Neural cell (in vitro differentiated cells): Measurements from ENCODE around the gene UCKL1. TPM values are rescaled to one million over a fixed set of nuclear protein-coding genes. Genes with fewer than 3 reads are reported as not detected.

Source experiments
- H2AFZ ChIP-seq: fragments of 200-600, 300-800 bp; sonication (generic), shearing (Covaris generic); 2 replicates; pipeline ENCODE4 v1.6.0; 2014; ENCODE audit warnings: low read depth, mild to moderate bottlenecking, antibody characterized with exemption, low read length, moderate library complexity
- H3F3A ChIP-seq: fragments of 200-600 bp; shearing (Covaris generic); 2 replicates; pipeline ENCODE4 v1.6.1; 2016; ENCODE audit warnings: mild to moderate bottlenecking, moderate library complexity, mixed read lengths, antibody characterized with exemption, low read length; ENCODE audit not compliant: insufficient read depth, poor library complexity, severe bottlenecking
- H3K27ac ChIP-seq: fragments of 200-600, 300-800 bp; sonication (generic), shearing (Covaris generic); 2 replicates; pipeline ENCODE4 v1.5.1; 2014; ENCODE audit warnings: mild to moderate bottlenecking, low read length, moderate library complexity
- H3K27me3 ChIP-seq: fragments of 300-800, 200-600 bp; sonication (generic), shearing (Covaris generic); 2 replicates; pipeline ENCODE4 v1.6.0; 2014; ENCODE audit warnings: mild to moderate bottlenecking, low read depth, low read length, moderate library complexity; ENCODE audit not compliant: insufficient read depth
- H3K36me3 ChIP-seq: fragments of 300-800, 200-600 bp; sonication (generic), shearing (Covaris generic); 2 replicates; pipeline ENCODE4 v1.5.1; 2014; ENCODE audit warnings: mild to moderate bottlenecking, antibody characterized with exemption, low read length, moderate library complexity; ENCODE audit not compliant: insufficient read depth
- H3K4me2 ChIP-seq: fragments of 300-800, 200-600 bp; sonication (generic), shearing (Covaris generic); 2 replicates; pipeline ENCODE4 v1.6.0; 2014; ENCODE audit warnings: mild to moderate bottlenecking, low read length
- H3K4me3 ChIP-seq: fragments of 300-800, 200-600 bp; sonication (generic), shearing (Covaris generic); 2 replicates; pipeline ENCODE4 v1.5.1; 2014; ENCODE audit warnings: mild to moderate bottlenecking, low read length, moderate library complexity
- H3K79me2 ChIP-seq: fragments of 200-600 bp; shearing (Covaris generic); replicated peaks from 2 replicates; pipeline ENCODE4 v1.6.0; 2014; ENCODE audit warnings: mild to moderate bottlenecking, low read length, moderate library complexity; ENCODE audit not compliant: insufficient read depth
- H3K9ac ChIP-seq: fragments of 300-800, 200-600 bp; sonication (generic), shearing (Covaris generic); 2 replicates; pipeline ENCODE4 v1.6.1; 2016; ENCODE audit warnings: mild to moderate bottlenecking, low read length, mixed read lengths
- H3K9me2 ChIP-seq: fragments of 200-600 bp; shearing (Covaris generic); 2 replicates; pipeline ENCODE4 v1.6.1; 2016; ENCODE audit warnings: mild to moderate bottlenecking, low read length, mixed read lengths; ENCODE audit not compliant: insufficient read depth
- H3K9me3 ChIP-seq: fragments of 200-600, 300-800 bp; sonication (generic), shearing (Covaris generic); 2 replicates; pipeline ENCODE4 v1.6.1; 2016; ENCODE audit warnings: mild to moderate bottlenecking, mixed run types, low read length, moderate library complexity, mixed read lengths
- H4K20me1 ChIP-seq: fragments of 200-600 bp; shearing (Covaris generic); 2 replicates; pipeline ENCODE4 v1.6.1; 2016; ENCODE audit warnings: mild to moderate bottlenecking, mixed run types; ENCODE audit not compliant: insufficient read depth
- CTCF ChIP-seq: fragments of 450-650 bp; IDR thresholded peaks from 2 replicates; pipeline ENCODE4 v1.5.1; 2014; ENCODE audit warnings: antibody characterized with exemption, mild to moderate bottlenecking, moderate library complexity; ENCODE audit not compliant: poor library complexity, severe bottlenecking
- EP300 ChIP-seq: fragments of 450-650 bp; conservative IDR thresholded peaks from 2 replicates; pipeline ENCODE4 v1.6.1; 2014; ENCODE audit warnings: antibody characterized with exemption, mild to moderate bottlenecking, moderate library complexity; ENCODE audit not compliant: poor library complexity, severe bottlenecking
- EZH2 ChIP-seq: fragments of 200-600, 300-800 bp; shearing (Covaris generic), sonication (generic); IDR thresholded peaks from 2 replicates; pipeline ENCODE4 v1.6.1; 2014; ENCODE audit warnings: antibody characterized with exemption, low read length, borderline replicate concordance, mild to moderate bottlenecking; ENCODE audit not compliant: insufficient read depth, poor library complexity, severe bottlenecking
- MXI1 ChIP-seq: fragments of 450-650 bp; conservative IDR thresholded peaks from 2 replicates; pipeline ENCODE4 v1.6.1; 2014; ENCODE audit warnings: antibody characterized with exemption, mild to moderate bottlenecking; ENCODE audit not compliant: poor library complexity, severe bottlenecking
- POLR2AphosphoS5 ChIP-seq: IDR thresholded peaks from 2 replicates; pipeline ENCODE4 v1.6.1; 2012
- RAD21 ChIP-seq: fragments of 450-650 bp; conservative IDR thresholded peaks from 2 replicates; pipeline ENCODE4 v1.6.1; 2014; ENCODE audit warnings: antibody characterized with exemption, mild to moderate bottlenecking, moderate library complexity
- SMC3 ChIP-seq: fragments of 450-650 bp; conservative IDR thresholded peaks from 2 replicates; pipeline ENCODE4 v1.6.1; 2014; ENCODE audit warnings: antibody characterized with exemption, mild to moderate bottlenecking, moderate library complexity; ENCODE audit not compliant: poor library complexity
- polyA plus RNA-seq: library from polyadenylated mRNA; depleted of rRNA; stranded (reverse); fragments of >200 nt; gene quantifications from 2 replicates; pipeline ENCODE4 v1.2.3, GENCODE V29; 2014
- TF ChIP-seq, protein P1 (sequence below): IDR thresholded peaks from 2 replicates; pipeline ENCODE4 v1.6.1; 2012; ENCODE audit warnings: borderline replicate concordance

Gene UCKL1
- polyA plus RNA-seq, 1 donor from 2014 or later: 58.9 TPM

GRCh38 chr20:63940071-63940471 is 16.1 kb downstream of the UCKL1 start:
- H3K4me2 ChIP-seq: no peak overlapping the region

DNA sequence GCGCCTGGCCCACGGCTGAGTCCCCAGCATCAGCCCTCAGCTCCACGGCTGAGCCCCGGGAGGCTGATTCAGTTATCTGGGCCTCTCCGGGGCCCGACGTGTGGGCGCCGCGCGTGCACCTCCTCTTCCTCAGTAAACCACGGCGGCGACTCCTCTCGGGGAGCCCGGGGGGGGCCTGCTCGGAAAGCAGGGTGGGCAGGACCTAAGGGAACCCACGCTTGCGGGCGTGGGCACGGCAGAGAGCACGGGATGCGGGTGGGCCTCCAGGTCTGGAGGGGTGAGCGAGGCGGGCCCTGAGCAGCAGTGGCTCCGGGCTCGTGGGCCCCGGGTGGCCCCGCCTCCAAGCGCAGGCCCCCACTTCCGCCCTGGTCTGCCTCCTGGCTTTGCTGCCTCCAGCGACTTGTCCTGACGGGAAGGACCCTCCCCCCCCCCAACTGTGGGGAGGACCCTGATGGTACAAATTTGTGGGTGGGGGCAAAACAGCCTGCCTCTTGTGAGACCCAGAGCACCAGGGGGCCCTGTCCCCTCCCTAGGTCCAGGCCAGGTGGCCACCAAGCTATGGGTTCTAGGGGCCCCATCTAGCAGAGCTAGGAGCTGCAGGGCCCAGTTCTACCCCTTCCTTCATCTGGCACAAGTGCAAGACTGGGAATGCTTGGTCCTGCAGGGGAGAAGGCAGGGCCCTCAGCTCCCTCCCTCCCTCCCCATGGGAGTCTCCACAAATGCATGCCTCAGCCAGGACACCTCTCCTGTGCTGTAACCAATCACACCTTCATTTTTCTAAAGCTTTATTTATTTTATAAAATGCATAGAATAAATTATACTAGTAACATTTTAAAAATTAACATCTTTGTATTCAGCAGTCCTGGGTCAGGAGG is 16.9 kb downstream of the UCKL1 start:
- TF ChIP-seq EP300: no peak
- no peak for TF ChIP-seq POLR2AphosphoS5
- TF ChIP-seq, protein P1, sequence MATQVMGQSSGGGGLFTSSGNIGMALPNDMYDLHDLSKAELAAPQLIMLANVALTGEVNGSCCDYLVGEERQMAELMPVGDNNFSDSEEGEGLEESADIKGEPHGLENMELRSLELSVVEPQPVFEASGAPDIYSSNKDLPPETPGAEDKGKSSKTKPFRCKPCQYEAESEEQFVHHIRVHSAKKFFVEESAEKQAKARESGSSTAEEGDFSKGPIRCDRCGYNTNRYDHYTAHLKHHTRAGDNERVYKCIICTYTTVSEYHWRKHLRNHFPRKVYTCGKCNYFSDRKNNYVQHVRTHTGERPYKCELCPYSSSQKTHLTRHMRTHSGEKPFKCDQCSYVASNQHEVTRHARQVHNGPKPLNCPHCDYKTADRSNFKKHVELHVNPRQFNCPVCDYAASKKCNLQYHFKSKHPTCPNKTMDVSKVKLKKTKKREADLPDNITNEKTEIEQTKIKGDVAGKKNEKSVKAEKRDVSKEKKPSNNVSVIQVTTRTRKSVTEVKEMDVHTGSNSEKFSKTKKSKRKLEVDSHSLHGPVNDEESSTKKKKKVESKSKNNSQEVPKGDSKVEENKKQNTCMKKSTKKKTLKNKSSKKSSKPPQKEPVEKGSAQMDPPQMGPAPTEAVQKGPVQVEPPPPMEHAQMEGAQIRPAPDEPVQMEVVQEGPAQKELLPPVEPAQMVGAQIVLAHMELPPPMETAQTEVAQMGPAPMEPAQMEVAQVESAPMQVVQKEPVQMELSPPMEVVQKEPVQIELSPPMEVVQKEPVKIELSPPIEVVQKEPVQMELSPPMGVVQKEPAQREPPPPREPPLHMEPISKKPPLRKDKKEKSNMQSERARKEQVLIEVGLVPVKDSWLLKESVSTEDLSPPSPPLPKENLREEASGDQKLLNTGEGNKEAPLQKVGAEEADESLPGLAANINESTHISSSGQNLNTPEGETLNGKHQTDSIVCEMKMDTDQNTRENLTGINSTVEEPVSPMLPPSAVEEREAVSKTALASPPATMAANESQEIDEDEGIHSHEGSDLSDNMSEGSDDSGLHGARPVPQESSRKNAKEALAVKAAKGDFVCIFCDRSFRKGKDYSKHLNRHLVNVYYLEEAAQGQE: no peak
- Histone ChIP-seq H3K36me3 (no peaks in the 10 kb centered on the region), H3F3A (no peaks in the 10 kb centered on the region), H3K4me2 (no peak overlapping the region), H3K27me3 (no peaks in the 10 kb centered on the region), H3K27ac (no peak overlapping the region), H3K4me3 (no peak overlapping the region), H3K79me2 (no peaks in the 10 kb centered on the region), H4K20me1 (no peaks in the 10 kb centered on the region), H3K9me2 (no peaks in the 10 kb centered on the region), H3K9me3 (no peaks in the 10 kb centered on the region), H2AFZ (no peak overlapping the region), H3K9ac (no peak overlapping the region)

More at GRCh38 chr20:63940071-63940471, 16.1 kb downstream of the UCKL1 start:
- no peaks in the 10 kb centered on the region for H3K27me3 ChIP-seq
- no peaks in the 10 kb centered on the region for H3K9me3 ChIP-seq
- H2AFZ ChIP-seq: no peak overlapping the region
- H3F3A ChIP-seq: no peaks in the 10 kb centered on the region
- no peaks in the 10 kb centered on the region for H3K9me2 ChIP-seq
- no peak overlapping the region for H3K9ac ChIP-seq
- H3K79me2 ChIP-seq: no peaks in the 10 kb centered on the region
- H3K36me3 ChIP-seq: no peaks in the 10 kb centered on the region
- no peak overlapping the region for H3K27ac ChIP-seq
- no peaks in the 10 kb centered on the region for H4K20me1 ChIP-seq
- no peak overlapping the region for H3K4me3 ChIP-seq
- TF ChIP-seq, protein P1: no peak
- no peak for TF ChIP-seq RAD21

GRCh38 chr20:63937596-63937995 is 18.6 kb downstream of the UCKL1 start:
- H3K9me3 ChIP-seq: no peaks in the 10 kb centered on the region
- H3K27ac ChIP-seq: no peak overlapping the region
- no peak overlapping the region for H3K9ac ChIP-seq
- peaks cover 3% of the 10 kb centered on the region for H3K36me3 ChIP-seq
- no peak overlapping the region for H2AFZ ChIP-seq
- H3K27me3 ChIP-seq: no peaks in the 10 kb centered on the region
- H3F3A ChIP-seq: no peaks in the 10 kb centered on the region
- H4K20me1 ChIP-seq: no peaks in the 10 kb centered on the region
- H3K4me3 ChIP-seq: no peak overlapping the region
- no peaks in the 10 kb centered on the region for H3K79me2 ChIP-seq
- H3K4me2 ChIP-seq: no peak overlapping the region
- H3K9me2 ChIP-seq: no peaks in the 10 kb centered on the region
- no peak for TF ChIP-seq RAD21
- no peak for TF ChIP-seq EZH2
- no peak for TF ChIP-seq MXI1
- TF ChIP-seq SMC3: no peak
- TF ChIP-seq CTCF: no peak
- TF ChIP-seq EP300: no peak
- TF ChIP-seq, protein P1: no peak
- TF ChIP-seq POLR2AphosphoS5: no peak
